Spleen (tissue), 11 donors: ENCODE results near the gene CDCA8. TPM values are rescaled to one million over a fixed set of nuclear protein-coding genes. Genes with fewer than 3 reads are reported as not detected.
"Not testable (repeated sequence)": the region's sequence is repeated elsewhere in the genome, so short reads cannot be mapped to it uniquely, and the experiment has no call there.

Experiments
- DNase-seq: peaks from one replicate; pipeline ENCODE4 v3.0.0-alpha.2; 2020
- H3K27ac ChIP-seq, 8 donors: fragments of 200-600 bp; sonication (generic) in 7 of 8; 1 replicate in 4 of 8; 2 replicates in 4 of 8; pipeline versions ENCODE4 v1.5.0 to v1.8.0; 2016 to 2021; ENCODE audit warnings: inconsistent platforms in 4 of 8, mild to moderate bottlenecking in 4 of 8, moderate library complexity in 1 of 8
- H3K27me3 ChIP-seq, 7 donors: fragments of 200-600 bp; sonication (generic) in 6 of 7; replicated peaks in 1 of 7; 1 replicate in 4 of 7; 2 replicates in 3 of 7; pipeline versions ENCODE4 v1.5.0 to v1.8.0; 2016 to 2021; ENCODE audit warnings: inconsistent platforms in 3 of 7, mild to moderate bottlenecking in 1 of 7
- H3K36me3 ChIP-seq, 6 donors: fragments of 200-600 bp; sonication (generic) in 5 of 6; 1 replicate in 4 of 6; 2 replicates in 2 of 6; pipeline versions ENCODE4 v1.5.0 to v1.8.0; 2016 to 2021; ENCODE audit warnings: inconsistent platforms in 2 of 6
- H3K4me1 ChIP-seq, 6 donors: fragments of 200-600 bp; sonication (generic) in 5 of 6; 1 replicate in 3 of 6; 2 replicates in 3 of 6; pipeline versions ENCODE4 v1.5.0 to v1.8.0; 2016 to 2021; ENCODE audit warnings: inconsistent platforms in 3 of 6
- H3K4me3 ChIP-seq, 8 donors: fragments of 200-600 bp; sonication (generic) in 7 of 8; 1 replicate in 4 of 8; 2 replicates in 4 of 8; pipeline versions ENCODE4 v1.5.0 to v1.8.0; 2016 to 2021; ENCODE audit warnings: inconsistent platforms in 4 of 8, mild to moderate bottlenecking in 4 of 8, moderate library complexity in 2 of 8
- H3K9me3 ChIP-seq, 8 donors: fragments of 200-600 bp; sonication (generic) in 7 of 8; 1 replicate in 4 of 8; 2 replicates in 4 of 8; pipeline versions ENCODE4 v1.5.0 to v1.8.0; 2016 to 2021; ENCODE audit warnings: inconsistent platforms in 4 of 8
- POLR2A ChIP-seq, 3 donors: fragments of 450-650 bp; IDR thresholded peaks; one replicate each; pipeline ENCODE4 v1.5.1; 2017; ENCODE audit warnings: antibody characterized with exemption in 3 of 3, mild to moderate bottlenecking in 1 of 3
- POLR2AphosphoS5 ChIP-seq, 3 donors: sonication (generic); formaldehyde crosslinking; IDR thresholded peaks; one replicate each; pipeline ENCODE4 v1.5.1; 2017; ENCODE audit warnings: antibody characterized with exemption in 3 of 3
- whole genome bisulfite sequencing, 5 donors: extraction: QIAGEN DNeasy Blood & Tissue Kit in 3 of 5; methylation state at CpG; one replicate each; pipeline versions ENCODE4 v1.1.5 to v1.1.7; 2013 to 2018; 5-methylcytosine and 5-hydroxymethylcytosine counted together
- intact Hi-C: fragments of 100-400 bp; cut with DNase I; formaldehyde crosslinking; loops from one replicate; pipeline ENCODE4 v1.15.0; 2023; ENCODE audit warnings: low total_unique reads
- polyA plus RNA-seq, 3 donors: library from polyadenylated mRNA; stranded (reverse); fragments of 200-250 nt; gene quantifications; one replicate each; pipeline ENCODE4 v1.2.1, GENCODE V29; 2013
- total RNA-seq, 7 donors: library from RNA; depleted of rRNA in 3 of 7; stranded (reverse); fragments of >200 nt in 3 of 7; fragmentation: NEBNext Ultra II Directional in 4 of 7; extraction: Animal tissue kit (Norgen Biotek cat#: 25700) in 4 of 7; gene quantifications; one replicate each; pipeline versions ENCODE4 v1.1.0 to v1.2.1, GENCODE V29; 2016 to 2021
- TF ChIP-seq, protein P1 (sequence below), 11 experiments: fragments of 200-600 bp in 7 of 11; fragments of 450-650 bp in 4 of 11; sonication (generic) in 4 of 11; IDR thresholded peaks in 8 of 11; conservative IDR thresholded peaks in 3 of 11; 1 replicate in 7 of 11; 2 replicates in 4 of 11; pipeline versions ENCODE4 v1.4.0 to v1.8.0; 2016 to 2021; ENCODE audit warnings: antibody characterized with exemption in 11 of 11, inconsistent platforms in 4 of 11, mild to moderate bottlenecking in 1 of 11
- donor health status: healthy with polysubstance abuse.
- donor health status: DM: no; HTN: no; CAD: no; lungs with moderate emphysema.
- donor health status: DM: no; HTN: no; CAD: no.
- donor health status: Bipolar disorder and iron deficiency.
- donor health status: healthy.
- donor health status: DM: no; HTN: no; CAD: no.
- donor health status: DM: yes; HTN: yes; CAD: no.

The CDCA8 gene
- total and polyA plus RNA-seq, 10 donors, result 1.2 to 8.2 (median 4.1) TPM

DNA sequence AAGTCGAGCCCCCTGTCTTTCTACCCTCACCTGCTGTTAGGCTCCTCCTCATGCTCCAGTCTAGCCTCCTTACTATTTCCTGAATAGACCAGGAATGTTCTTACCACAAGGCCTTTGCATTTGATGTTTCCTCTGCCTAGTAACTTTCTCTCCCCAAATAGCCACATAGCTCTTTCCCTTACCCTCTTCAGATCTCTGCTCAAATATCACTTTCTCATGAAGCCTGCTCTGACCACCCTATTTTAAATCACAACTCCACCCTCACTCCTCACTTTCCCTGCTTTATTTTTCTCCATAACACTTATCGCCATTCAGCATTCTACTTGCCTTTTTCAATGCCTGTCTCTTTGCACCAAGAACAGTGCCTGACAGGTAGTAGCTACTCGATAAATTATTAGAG is 6.6 kb upstream of the CDCA8 start:
- DNase-seq, result no peak
- Histone ChIP-seq H3K4me1 (peaks cover 15 to 40% (median 28%) of the 10 kb centered on the region in 6 donors), H3K4me3 (no peak overlapping the region), H3K27me3 (no peaks in the 10 kb centered on the region), H3K9me3 (no peaks in the 10 kb centered on the region), H3K27ac (no peak overlapping the region), H3K36me3 (peaks cover 0 to 77% (median 54%) of the 10 kb centered on the region in 6 donors)
- TF ChIP-seq, protein P1, sequence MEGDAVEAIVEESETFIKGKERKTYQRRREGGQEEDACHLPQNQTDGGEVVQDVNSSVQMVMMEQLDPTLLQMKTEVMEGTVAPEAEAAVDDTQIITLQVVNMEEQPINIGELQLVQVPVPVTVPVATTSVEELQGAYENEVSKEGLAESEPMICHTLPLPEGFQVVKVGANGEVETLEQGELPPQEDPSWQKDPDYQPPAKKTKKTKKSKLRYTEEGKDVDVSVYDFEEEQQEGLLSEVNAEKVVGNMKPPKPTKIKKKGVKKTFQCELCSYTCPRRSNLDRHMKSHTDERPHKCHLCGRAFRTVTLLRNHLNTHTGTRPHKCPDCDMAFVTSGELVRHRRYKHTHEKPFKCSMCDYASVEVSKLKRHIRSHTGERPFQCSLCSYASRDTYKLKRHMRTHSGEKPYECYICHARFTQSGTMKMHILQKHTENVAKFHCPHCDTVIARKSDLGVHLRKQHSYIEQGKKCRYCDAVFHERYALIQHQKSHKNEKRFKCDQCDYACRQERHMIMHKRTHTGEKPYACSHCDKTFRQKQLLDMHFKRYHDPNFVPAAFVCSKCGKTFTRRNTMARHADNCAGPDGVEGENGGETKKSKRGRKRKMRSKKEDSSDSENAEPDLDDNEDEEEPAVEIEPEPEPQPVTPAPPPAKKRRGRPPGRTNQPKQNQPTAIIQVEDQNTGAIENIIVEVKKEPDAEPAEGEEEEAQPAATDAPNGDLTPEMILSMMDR (IDR thresholded peaks at IDR 0.05 in 8 of 11, conservative IDR thresholded peaks at IDR 0.05 in 3 of 11), result no peak
- TF ChIP-seq POLR2AphosphoS5 (IDR thresholded peaks at IDR 0.05) (no peak), POLR2A (IDR thresholded peaks at IDR 0.05) (no peak)
- WGBS, 5 donors, result 89 to 96% (median 92%) methylated on average over 3 of the region's 3 CpGs
- intact Hi-C loops, result loop anchor here (5.0 kb wide), 1 partner anchor 228 kb away; no protein-coding TSS in a partner anchor

DNA sequence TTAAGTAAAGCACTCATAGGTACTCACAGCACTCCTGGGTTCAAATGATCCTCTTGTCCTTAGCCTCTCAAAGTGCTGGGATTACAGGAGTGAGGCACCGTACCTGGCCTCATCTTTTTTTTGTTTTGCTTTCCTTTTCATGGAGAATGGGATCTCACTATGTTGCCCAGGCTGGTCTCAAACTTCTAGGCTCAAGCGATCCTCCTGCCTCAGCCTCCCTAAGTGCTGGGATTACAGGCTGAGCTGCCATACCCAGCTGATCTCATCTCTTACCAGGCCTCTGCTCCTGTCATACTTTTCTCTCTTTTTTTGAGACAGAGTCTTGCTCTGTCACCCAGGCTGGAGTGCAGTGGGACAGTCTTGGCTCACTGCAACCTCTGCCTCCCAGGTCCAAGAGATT is 4.6 kb upstream of the CDCA8 start:
- not testable (repeated sequence) for H3K9me3 ChIP-seq, H3K27me3 ChIP-seq, H3K4me3 ChIP-seq, DNase-seq, H3K27ac ChIP-seq
- WGBS, 5 donors, result 84 to 95% (median 93%) methylated on average over 2 of the region's 2 CpGs
- H3K36me3 ChIP-seq, result peaks cover 0 to 58% (median 44%) of the 10 kb centered on the region in 6 donors
- H3K4me1 ChIP-seq, result peaks cover 28 to 50% (median 37%) of the 10 kb centered on the region in 6 donors
- intact Hi-C loops, result loop anchor here (5.0 kb wide), 1 partner anchor 230 kb away; no protein-coding TSS in a partner anchor

DNA sequence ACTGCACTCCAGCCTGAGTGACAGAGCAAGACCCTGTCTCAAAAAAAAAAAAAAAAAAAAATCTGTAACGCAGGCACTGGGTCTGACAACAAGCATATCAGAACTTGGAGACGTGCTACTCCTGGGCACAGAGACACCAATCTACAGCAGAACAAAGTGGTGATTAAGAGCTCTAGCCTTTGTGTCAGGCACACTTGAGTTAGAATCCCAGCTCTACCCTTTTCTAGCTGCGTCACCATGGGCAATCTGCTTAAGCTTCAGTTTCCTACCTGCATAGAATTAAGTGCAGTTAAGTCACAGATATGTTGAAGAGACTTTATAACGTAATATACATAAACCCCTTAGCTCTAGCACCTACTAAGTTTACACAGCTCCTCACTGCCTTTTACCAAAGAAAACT is 3.4 kb upstream of the CDCA8 start:
- TF ChIP-seq POLR2A (IDR thresholded peaks at IDR 0.05), result no peak
- TF ChIP-seq, protein P1 (IDR thresholded peaks at IDR 0.05 in 8 of 11, conservative IDR thresholded peaks at IDR 0.05 in 3 of 11), result no peak
- H3K4me1 ChIP-seq, result peaks cover 30 to 61% (median 43%) of the 10 kb centered on the region in 6 donors
- no peaks in the 10 kb centered on the region for H3K27me3 ChIP-seq
- H3K9me3 ChIP-seq, result no peaks in the 10 kb centered on the region
- WGBS, 5 donors, result 86 to 93% (median 88%) methylated on average over 4 of the region's 4 CpGs
- intact Hi-C loops, result loop anchor here (5.0 kb wide), 1 partner anchor 232 kb away; no protein-coding TSS in a partner anchor
- peak overlapping the region in 5 of 8 donors; percentile 81 to 96 (median 93) for H3K4me3 ChIP-seq
- H3K27ac ChIP-seq, result no peak overlapping the region
- peaks cover 0 to 46% (median 33%) of the 10 kb centered on the region in 6 donors for H3K36me3 ChIP-seq
- DNase-seq, result no peak

DNA sequence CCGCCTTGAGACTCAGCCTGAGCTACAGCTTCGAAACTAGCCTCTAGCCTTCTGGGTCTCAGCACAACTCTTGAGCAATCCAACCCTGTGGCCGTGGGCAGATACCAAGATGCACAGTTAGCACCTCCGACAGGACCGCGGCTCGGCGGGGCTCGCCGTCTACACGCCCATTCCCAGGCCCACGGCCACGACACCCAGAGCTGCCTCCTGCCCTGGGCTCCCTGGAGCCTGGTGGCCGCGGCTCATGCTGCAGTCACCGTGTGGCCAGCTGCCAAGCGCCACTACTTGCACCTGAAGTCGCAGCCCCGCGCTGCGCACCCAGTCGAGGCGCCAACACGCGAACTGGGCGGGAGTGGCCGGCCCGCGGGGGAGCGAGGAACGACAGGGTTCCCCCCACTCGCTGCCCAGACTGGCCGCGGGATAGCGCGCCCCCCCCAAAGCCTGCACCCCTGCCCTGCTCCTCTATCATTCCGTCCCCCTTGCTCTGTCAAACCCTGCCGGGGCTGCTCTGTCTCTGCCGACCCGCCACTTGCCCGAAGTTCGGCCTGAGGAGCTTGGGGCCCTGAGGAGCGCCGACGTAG is 729 bp upstream of the CDCA8 start:
- 1 to 7% (median 3%) methylated on average over 22 to 45 of the region's 45 CpGs for WGBS, 5 donors
- no peaks in the 10 kb centered on the region for H3K27me3 ChIP-seq
- peaks cover 0 to 31% (median 8%) of the 10 kb centered on the region in 6 donors for H3K36me3 ChIP-seq
- DNase-seq, result peak; percentile 90
- no peaks in the 10 kb centered on the region for H3K9me3 ChIP-seq
- intact Hi-C loops, result loop anchor here (10.0 kb wide), 2 partner anchors 113 to 163 kb away; partner anchors contain the start of genes C1orf122, MTF1 and YRDC
- H3K27ac ChIP-seq, result peak overlapping the region; percentile 49 to 90 (median 84)
- TF ChIP-seq, protein P1 (IDR thresholded peaks at IDR 0.05 in 8 of 11, conservative IDR thresholded peaks at IDR 0.05 in 3 of 11), result no peak
- TF ChIP-seq POLR2A (IDR thresholded peaks at IDR 0.05) (no peak), POLR2AphosphoS5 (IDR thresholded peaks at IDR 0.05) (no peak)
- peak overlapping the region; percentile 81 to 96 (median 92) for H3K4me3 ChIP-seq
- H3K4me1 ChIP-seq, result peaks cover 30 to 63% (median 43%) of the 10 kb centered on the region in 6 donors
